Measurements from ENCODE around the gene MTF2.
A peak's percentile ranks its signal among the peaks of the same experiment; 100 is the strongest.

Gene MTF2

GRCh38 chr1:93114391-93114790, 35.3 kb downstream of the MTF2 start:
- Histone ChIP-seq H3K4me2 (ENCODE audit: low read length) (peak overlapping the region; percentile 8), H3K27me3 (ENCODE audit: control insufficient read depth, insufficient read depth, low read length) (no peaks in the 10 kb centered on the region), H3K4me1 (ENCODE audit: control insufficient read depth, insufficient read depth, low read length) (peaks cover 25% of the 10 kb centered on the region), H3K9me3 (replicated peaks; ENCODE audit: low read length) (no peaks in the 10 kb centered on the region), H3K36me3 (ENCODE audit: insufficient read depth, low read length) (peaks cover 27% of the 10 kb centered on the region), H3K4me3 (ENCODE audit: low read length) (no peak overlapping the region), H3K9ac (ENCODE audit: low read depth, low read length) (no peak overlapping the region)

- no peaks in the 10 kb centered on the region for H3K4me1 ChIP-seq (ENCODE audit: control insufficient read depth, insufficient read depth, low read length)
- H3K9ac ChIP-seq (ENCODE audit: low read depth, low read length), result no peak overlapping the region
- H3K27me3 ChIP-seq (ENCODE audit: control insufficient read depth, insufficient read depth, low read length), result no peaks in the 10 kb centered on the region
- no peak overlapping the region for H3K4me3 ChIP-seq (ENCODE audit: low read length)
- peaks cover 29% of the 10 kb centered on the region for H3K36me3 ChIP-seq (ENCODE audit: insufficient read depth, low read length)
- H3K9me3 ChIP-seq (replicated peaks; ENCODE audit: low read length), result no peaks in the 10 kb centered on the region
- H3K4me2 ChIP-seq (ENCODE audit: low read length), result no peak overlapping the region
Measured at GRCh38 chr1:93120614-93121013, 41.5 kb downstream of the MTF2 start.

DNA sequence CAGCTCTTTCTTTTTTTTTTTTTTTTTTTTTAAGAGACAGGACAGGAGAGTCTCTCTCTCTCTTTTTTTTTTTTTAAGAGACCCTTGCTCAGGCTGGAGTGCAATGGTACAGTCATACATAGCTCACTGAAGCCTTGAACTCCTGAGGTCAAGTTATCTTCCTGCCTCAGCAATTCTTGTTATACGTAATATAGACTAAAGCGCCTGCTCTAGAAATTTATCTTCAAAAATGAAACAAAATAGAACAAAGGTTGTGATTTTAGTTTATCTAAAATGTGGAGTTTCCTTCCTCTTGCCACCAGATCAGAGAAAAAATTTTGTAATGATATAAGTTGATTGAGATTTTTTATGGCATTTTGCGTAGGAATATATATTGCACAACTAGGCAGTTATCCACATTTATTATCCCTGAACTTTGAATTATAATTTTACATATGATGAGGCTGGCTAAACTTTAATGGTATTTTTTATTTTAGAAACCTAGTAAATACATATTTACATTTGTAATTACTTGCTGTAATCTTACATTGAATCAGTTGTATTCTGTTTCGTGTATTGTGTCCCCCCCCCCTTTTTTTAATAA, 44.2 kb downstream of the MTF2 start:
- Histone ChIP-seq H3K9ac (ENCODE audit: low read depth, low read length) (no peak overlapping the region), H3K4me3 (ENCODE audit: low read length) (no peak overlapping the region), H3K9me3 (replicated peaks; ENCODE audit: low read length) (no peaks in the 10 kb centered on the region), H3K36me3 (ENCODE audit: insufficient read depth, low read length) (peaks cover 20% of the 10 kb centered on the region), H3K4me1 (ENCODE audit: control insufficient read depth, insufficient read depth, low read length) (no peaks in the 10 kb centered on the region), H3K4me2 (ENCODE audit: low read length) (no peak overlapping the region), H3K27me3 (ENCODE audit: control insufficient read depth, insufficient read depth, low read length) (no peaks in the 10 kb centered on the region)

DNA sequence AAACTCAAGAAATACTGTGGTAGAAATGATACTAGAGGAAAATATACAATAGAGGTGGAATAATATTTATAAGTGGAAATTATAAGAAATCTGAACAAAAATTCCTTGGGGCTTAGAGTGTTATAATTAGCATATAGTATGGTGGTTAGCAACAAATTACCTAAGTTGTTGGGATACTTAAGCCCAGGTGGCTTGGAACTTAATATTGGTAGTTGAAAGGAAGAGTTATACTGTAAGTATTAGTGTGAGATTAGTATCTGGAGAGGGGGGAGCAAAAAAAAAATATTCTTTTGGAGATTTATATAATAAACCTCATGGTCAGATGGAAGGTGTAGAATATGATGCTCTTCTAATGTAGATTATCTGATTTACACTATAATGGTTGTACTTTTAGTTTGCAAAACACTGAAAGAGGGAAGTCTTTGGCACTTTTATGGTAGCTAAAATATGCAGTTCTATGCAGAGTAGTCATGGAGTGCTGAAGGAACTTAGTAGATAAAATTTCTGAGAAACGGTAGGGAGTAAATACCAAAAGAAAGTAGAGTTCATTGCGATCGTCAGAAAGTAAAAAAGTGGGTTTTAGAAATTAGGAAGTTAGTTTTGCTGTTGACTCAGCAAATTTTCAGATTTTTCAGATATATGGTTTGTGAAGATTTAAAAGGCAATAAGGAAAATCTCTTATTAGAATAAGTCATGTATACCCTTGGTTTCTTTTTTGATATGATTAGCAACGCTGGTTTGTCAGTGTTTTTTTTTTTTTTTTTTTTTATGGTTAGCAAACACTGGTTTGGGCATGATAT, 45.7 kb downstream of the MTF2 start:
- Histone ChIP-seq H3K27me3 (ENCODE audit: control insufficient read depth, insufficient read depth, low read length) (no peaks in the 10 kb centered on the region), H3K9ac (ENCODE audit: low read depth, low read length) (no peak overlapping the region), H3K4me2 (ENCODE audit: low read length) (no peak overlapping the region), H3K4me1 (ENCODE audit: control insufficient read depth, insufficient read depth, low read length) (no peaks in the 10 kb centered on the region), H3K4me3 (ENCODE audit: low read length) (no peak overlapping the region), H3K9me3 (replicated peaks; ENCODE audit: low read length) (no peaks in the 10 kb centered on the region), H3K36me3 (ENCODE audit: insufficient read depth, low read length) (peaks cover 7% of the 10 kb centered on the region)

- Histone ChIP-seq H3K4me3 (ENCODE audit: low read length) (no peak overlapping the region), H3K4me1 (ENCODE audit: control insufficient read depth, insufficient read depth, low read length) (no peaks in the 10 kb centered on the region), H3K27me3 (ENCODE audit: control insufficient read depth, insufficient read depth, low read length) (no peaks in the 10 kb centered on the region), H3K9ac (ENCODE audit: low read depth, low read length) (no peak overlapping the region), H3K4me2 (ENCODE audit: low read length) (no peak overlapping the region), H3K36me3 (ENCODE audit: insufficient read depth, low read length) (peaks cover 17% of the 10 kb centered on the region), H3K9me3 (replicated peaks; ENCODE audit: low read length) (no peaks in the 10 kb centered on the region)
Measured at GRCh38 chr1:93129507-93130099, 50.5 kb downstream of the MTF2 start.

GRCh38 chr1:93132638-93133037, 53.6 kb downstream of the MTF2 start:
- Histone ChIP-seq H3K9ac (ENCODE audit: low read depth, low read length) (no peak overlapping the region), H3K4me1 (ENCODE audit: control insufficient read depth, insufficient read depth, low read length) (peaks cover 3% of the 10 kb centered on the region), H3K4me2 (ENCODE audit: low read length) (no peak overlapping the region), H3K9me3 (replicated peaks; ENCODE audit: low read length) (no peaks in the 10 kb centered on the region), H3K4me3 (ENCODE audit: low read length) (no peak overlapping the region), H3K27me3 (ENCODE audit: control insufficient read depth, insufficient read depth, low read length) (no peaks in the 10 kb centered on the region), H3K36me3 (ENCODE audit: insufficient read depth, low read length) (peaks cover 30% of the 10 kb centered on the region)

- Histone ChIP-seq H3K4me1 (ENCODE audit: control insufficient read depth, insufficient read depth, low read length) (peaks cover 23% of the 10 kb centered on the region), H3K4me3 (ENCODE audit: low read length) (no peak overlapping the region), H3K9me3 (replicated peaks; ENCODE audit: low read length) (no peaks in the 10 kb centered on the region), H3K27me3 (ENCODE audit: control insufficient read depth, insufficient read depth, low read length) (no peaks in the 10 kb centered on the region), H3K36me3 (ENCODE audit: insufficient read depth, low read length) (peaks cover 23% of the 10 kb centered on the region), H3K9ac (ENCODE audit: low read depth, low read length) (no peak overlapping the region), H3K4me2 (ENCODE audit: low read length) (no peak overlapping the region)
Measured at GRCh38 chr1:93136445-93136844, 57.4 kb downstream of the MTF2 start.

GRCh38 chr1:93137604-93138292, 58.7 kb downstream of the MTF2 start:
- Histone ChIP-seq H3K9me3 (replicated peaks; ENCODE audit: low read length) (no peaks in the 10 kb centered on the region), H3K36me3 (ENCODE audit: insufficient read depth, low read length) (peaks cover 18% of the 10 kb centered on the region), H3K4me3 (ENCODE audit: low read length) (no peak overlapping the region), H3K9ac (ENCODE audit: low read depth, low read length) (no peak overlapping the region), H3K4me2 (ENCODE audit: low read length) (peak overlapping the region; percentile 49), H3K27me3 (ENCODE audit: control insufficient read depth, insufficient read depth, low read length) (no peaks in the 10 kb centered on the region), H3K4me1 (ENCODE audit: control insufficient read depth, insufficient read depth, low read length) (peaks cover 23% of the 10 kb centered on the region)

GRCh38 chr1:93140106-93140505, 61.0 kb downstream of the MTF2 start:
- peaks cover 13% of the 10 kb centered on the region for H3K36me3 ChIP-seq (ENCODE audit: insufficient read depth, low read length)

DNA sequence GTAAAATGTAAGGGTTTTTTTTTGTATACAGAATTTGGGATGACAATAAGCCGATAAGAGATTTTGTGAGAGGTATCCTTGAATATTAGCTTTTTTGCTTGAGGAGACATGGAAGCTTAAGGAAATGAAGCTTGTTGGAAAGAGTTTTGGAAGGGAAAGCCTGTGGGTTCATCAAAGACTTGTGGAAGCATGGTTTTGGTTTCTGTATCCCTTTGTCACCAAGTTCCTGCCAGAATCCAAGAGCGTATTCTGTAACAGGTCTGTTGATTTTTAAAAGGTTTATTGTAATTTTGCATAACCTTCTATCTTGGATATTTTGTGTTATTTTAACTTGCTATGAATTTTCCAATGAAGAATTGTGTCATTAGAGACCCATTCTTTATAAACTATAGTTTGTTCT, 63.1 kb downstream of the MTF2 start:
- H3K4me3 ChIP-seq (ENCODE audit: low read length), result no peak overlapping the region
- H3K4me1 ChIP-seq (ENCODE audit: control insufficient read depth, insufficient read depth, low read length), result peaks cover 27% of the 10 kb centered on the region
- H3K9ac ChIP-seq (ENCODE audit: low read depth, low read length), result no peak overlapping the region
- H3K36me3 ChIP-seq (ENCODE audit: insufficient read depth, low read length), result no peaks in the 10 kb centered on the region
- H3K9me3 ChIP-seq (replicated peaks; ENCODE audit: low read length), result no peaks in the 10 kb centered on the region
- no peaks in the 10 kb centered on the region for H3K27me3 ChIP-seq (ENCODE audit: control insufficient read depth, insufficient read depth, low read length)
- H3K4me2 ChIP-seq (ENCODE audit: low read length), result no peak overlapping the region

More at GRCh38 chr1:93140106-93140505, 61.0 kb downstream of the MTF2 start:
- no peaks in the 10 kb centered on the region for H3K27me3 ChIP-seq (ENCODE audit: control insufficient read depth, insufficient read depth, low read length)
- H3K4me3 ChIP-seq (ENCODE audit: low read length), result no peak overlapping the region
- no peak overlapping the region for H3K9ac ChIP-seq (ENCODE audit: low read depth, low read length)
- peaks cover 23% of the 10 kb centered on the region for H3K4me1 ChIP-seq (ENCODE audit: control insufficient read depth, insufficient read depth, low read length)
- H3K9me3 ChIP-seq (replicated peaks; ENCODE audit: low read length), result no peaks in the 10 kb centered on the region
- peak overlapping the region; percentile 22 for H3K4me2 ChIP-seq (ENCODE audit: low read length)

DNA sequence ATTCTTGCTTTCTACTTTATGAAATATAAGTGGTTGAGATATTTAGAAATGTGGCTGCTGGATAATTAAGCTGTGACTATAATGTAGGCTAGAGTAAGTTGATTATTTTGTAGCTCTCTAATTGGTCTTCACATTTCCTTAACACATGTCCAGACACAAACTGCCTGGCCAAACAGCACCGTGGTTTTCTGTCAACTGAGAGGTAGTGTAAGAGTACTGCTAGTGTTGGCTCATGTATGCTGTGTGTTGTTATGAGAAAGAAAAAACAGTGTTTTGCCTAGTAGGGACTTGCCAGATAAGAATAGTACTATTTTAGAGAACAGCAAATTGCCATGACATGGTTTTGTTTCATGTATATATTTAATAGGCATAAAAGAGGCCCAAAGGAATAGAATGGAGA, 64.1 kb downstream of the MTF2 start:
- H3K9ac ChIP-seq (ENCODE audit: low read depth, low read length), result no peak overlapping the region
- H3K4me1 ChIP-seq (ENCODE audit: control insufficient read depth, insufficient read depth, low read length), result peaks cover 25% of the 10 kb centered on the region
- peaks cover 2% of the 10 kb centered on the region for H3K36me3 ChIP-seq (ENCODE audit: insufficient read depth, low read length)
- H3K27me3 ChIP-seq (ENCODE audit: control insufficient read depth, insufficient read depth, low read length), result no peaks in the 10 kb centered on the region
- no peaks in the 10 kb centered on the region for H3K9me3 ChIP-seq (replicated peaks; ENCODE audit: low read length)
- H3K4me3 ChIP-seq (ENCODE audit: low read length), result no peak overlapping the region
- no peak overlapping the region for H3K4me2 ChIP-seq (ENCODE audit: low read length)

All from skeletal muscle satellite cell (primary cell).